Activated CD4-positive, alpha-beta T cell treated with anti-CD3 and anti-CD28 coated beads, Interleukin-2, amount 50 U/mL, for 48 hours (primary cell): ENCODE results near the gene REEP1.
"Not testable (repeated sequence)": the region's sequence is repeated elsewhere in the genome, so short reads cannot be mapped to it uniquely, and the experiment has no call there.

Experiments used
- DNase-seq, 2 experiments: peaks; one replicate each; pipeline ENCODE4 v3.0.0-alpha.2; 2020

Gene REEP1

GRCh38 chr2:86275962-86276361 lies 61.5 kb downstream of the REEP1 start:
- no peak for DNase-seq

GRCh38 chr2:86275384-86275799 lies 62.0 kb downstream of the REEP1 start:
- DNase-seq: peak; percentile 16 to 28

GRCh38 chr2:86274918-86275275 lies 62.5 kb downstream of the REEP1 start:
- no peak for DNase-seq

DNA sequence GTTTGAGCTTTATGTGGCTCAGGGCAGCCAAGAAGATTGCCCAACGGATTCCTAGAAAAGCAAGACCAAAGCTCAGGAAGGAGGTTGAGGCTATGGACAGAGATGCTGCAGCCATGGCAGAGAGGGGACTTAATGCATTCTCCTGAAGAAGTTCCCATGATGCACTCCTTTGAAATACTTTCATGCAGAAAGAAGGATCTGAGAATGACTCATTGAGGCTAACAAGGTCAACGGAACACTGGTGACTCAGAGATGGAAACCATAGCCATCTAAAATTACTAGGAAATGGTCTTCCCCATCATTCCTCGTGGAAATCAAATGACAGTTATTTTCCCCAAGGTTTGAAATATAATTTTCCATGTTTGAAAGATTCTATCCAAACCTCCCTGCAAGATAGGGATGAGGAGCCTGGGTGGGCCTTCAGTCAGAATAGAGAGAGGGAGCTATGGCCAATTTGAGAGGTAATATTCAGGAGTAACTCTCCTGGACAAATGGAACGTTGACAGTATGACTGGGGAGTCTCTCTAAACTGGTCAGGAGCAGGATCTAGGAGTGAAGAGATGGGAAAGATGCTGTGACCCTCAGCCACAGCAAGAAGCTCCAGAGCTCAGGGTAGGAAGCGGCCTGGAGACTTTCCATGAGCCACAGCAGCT lies 63.0 kb downstream of the REEP1 start:
- DNase-seq: no peak

DNA sequence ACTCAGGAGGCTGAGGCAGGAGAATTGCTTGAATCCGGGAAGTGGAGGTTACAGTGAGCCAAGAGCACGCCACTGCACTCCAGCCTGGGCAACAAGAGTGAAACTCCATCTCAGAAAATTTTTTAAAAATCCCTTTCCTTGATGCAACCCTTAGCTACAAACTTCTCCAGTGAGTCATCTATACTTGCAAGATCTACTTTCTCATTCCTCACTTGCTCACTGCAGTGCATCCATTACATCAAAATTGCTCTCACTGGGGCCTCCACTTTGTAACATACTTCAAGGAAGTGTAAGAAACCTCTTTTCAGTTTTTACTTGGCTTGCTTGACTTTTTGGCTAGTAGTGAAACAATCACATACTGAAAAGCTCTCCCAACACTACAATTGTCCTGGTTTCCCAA lies 65.3 kb downstream of the REEP1 start:
- no peak for DNase-seq

DNA sequence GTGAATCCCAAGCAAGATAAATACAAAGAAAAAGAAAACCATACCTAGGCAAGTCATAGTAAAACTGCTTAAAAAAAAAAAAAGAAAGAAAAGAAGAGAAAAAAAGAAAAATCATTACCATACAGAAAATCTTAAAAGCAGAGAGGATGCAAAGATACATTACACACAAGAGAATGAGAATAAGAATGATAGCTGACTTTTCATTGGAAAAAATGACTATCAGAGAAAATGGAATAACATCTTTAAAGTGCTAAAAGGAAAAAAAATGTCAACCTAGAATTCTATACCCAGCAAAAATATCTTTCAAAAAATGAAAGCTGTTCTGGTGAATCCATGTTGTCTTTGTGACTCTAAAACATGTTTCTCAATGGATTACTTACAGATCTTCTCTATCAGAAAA lies 66.2 kb downstream of the REEP1 start:
- DNase-seq: no peak

GRCh38 chr2:86263956-86264355 lies 73.5 kb downstream of the REEP1 start:
- no peak for DNase-seq

DNA sequence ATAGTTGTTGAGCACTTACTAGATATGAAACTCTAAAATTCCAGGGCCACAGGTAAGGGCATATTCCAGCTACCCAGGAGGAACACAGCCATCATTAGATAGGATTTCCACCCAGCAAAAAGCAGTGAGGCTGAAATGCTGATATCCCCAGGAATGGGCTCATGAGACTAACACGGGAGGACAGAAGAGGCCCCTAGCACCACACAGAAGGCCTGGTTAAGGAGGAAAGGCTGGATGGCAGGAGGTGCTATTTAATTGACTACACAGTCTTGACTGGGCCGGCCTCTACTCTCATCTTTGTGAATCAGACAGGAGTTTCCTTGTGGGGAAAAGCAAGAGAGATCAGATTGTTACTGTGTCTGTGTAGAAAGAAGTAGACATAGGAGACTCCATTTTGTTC lies 76.4 kb downstream of the REEP1 start:
- no peak for DNase-seq

- DNase-seq: no peak
Measured at GRCh38 chr2:86258106-86258505, 79.3 kb downstream of the REEP1 start.

- DNase-seq: no peak
Measured at GRCh38 chr2:86256982-86257381, 80.4 kb downstream of the REEP1 start.

DNA sequence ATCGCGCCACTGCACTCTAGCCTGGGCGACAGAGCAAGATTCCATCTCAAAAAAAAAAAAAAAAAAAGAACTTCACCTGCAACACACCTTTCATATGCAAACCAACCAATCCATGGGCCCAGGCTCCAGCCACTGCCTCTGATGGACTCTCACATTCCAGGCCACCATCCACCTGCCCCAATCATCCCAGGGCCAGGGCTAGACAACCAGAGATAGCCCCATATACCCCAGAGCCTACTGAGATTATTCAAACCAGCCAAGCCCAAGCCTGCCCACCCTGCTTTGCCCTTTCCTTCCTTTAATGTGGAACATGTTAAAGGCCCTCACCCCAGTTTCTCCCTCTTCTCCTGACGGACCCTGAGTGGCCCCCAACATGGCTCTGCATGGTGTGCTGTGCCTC lies 81.1 kb downstream of the REEP1 start:
- no peak for DNase-seq

DNA sequence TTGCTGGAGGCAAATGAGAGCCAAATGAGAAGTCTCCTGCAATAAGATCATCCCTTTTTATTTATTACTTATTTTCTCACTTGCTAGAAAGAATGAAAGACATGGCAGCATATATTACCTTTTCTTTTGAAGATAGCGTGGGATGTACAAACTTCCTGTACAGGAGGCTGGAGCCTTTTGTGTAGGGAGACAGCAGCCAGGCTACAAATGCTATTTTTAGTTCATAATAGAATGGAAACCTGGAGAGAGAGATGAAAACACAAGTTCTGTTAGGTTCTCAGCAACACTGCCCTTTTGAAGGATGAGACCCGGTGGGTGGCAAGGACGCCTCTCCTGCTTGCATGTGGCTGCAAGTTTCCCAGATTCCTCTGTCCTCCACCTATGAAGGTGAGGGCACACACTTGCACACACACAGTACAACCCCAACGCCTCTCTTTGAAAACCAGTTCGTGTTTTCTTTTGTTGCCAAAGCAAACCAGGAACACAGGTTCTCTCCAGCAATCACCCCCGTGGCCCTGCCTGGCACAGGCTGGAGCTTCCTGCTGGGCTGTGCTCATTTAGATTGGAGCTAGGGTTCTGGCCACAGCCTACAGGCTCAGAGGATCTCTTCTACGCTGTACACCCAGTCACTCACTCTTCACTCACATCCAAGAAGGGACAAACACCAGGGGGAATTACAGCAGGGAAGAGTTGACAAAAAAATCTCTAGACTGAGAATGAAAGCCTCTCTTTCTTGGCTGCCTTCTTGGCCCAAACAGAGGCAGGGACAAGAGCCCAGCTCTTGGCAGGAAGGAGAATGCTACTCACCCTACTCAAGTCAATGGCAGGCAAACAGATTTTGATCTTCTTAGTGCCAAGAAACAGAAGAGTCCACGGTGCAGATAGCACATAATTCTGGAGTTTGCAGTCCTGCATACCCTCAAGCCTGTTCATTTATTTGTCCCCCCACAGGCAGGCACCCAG lies 82.6 kb downstream of the REEP1 start:
- DNase-seq: no peak

DNA sequence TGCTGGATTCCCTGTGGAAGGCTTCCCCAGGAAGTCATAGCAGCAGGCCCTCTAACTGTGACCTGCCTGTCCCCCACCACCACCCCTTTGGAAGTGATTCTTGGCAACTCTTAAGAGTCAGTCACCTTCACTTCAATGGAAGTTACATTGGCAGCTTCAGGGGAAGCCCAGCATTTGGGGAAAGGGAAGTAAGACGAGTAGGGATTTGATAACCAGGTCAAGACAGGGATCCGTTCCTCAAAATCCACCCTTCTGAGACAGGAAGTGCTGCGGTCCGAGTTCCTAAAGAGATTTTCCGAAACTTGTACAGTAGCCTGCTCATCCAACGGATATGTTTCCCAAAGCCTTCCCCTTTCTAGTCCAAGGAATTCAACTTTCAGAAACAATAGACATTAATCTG lies 84.0 kb downstream of the REEP1 start:
- no peak for DNase-seq

DNA sequence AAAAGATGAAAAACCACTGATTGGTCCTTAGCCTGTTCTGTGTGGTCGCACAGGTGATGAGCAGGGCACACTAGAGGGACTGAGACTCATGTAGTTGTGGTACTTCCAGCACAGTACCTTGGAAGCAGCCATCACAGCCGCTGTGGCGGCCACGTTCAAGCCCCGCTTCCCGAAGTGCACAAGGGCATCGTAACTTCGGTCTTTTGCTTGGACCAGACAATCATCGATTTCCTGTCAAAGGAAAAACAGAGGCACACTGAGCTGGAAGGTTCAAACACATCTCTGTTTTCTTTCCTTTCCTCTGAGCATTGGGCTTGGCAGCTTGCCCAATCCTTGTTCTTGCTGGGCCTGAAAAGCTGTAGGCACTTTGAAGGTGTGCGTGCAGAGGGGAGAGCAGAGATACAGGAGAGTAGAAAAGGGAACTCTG lies 85.6 kb downstream of the REEP1 start:
- no peak for DNase-seq

- no peak for DNase-seq
Measured at GRCh38 chr2:86249579-86250391, 87.6 kb downstream of the REEP1 start.

DNA sequence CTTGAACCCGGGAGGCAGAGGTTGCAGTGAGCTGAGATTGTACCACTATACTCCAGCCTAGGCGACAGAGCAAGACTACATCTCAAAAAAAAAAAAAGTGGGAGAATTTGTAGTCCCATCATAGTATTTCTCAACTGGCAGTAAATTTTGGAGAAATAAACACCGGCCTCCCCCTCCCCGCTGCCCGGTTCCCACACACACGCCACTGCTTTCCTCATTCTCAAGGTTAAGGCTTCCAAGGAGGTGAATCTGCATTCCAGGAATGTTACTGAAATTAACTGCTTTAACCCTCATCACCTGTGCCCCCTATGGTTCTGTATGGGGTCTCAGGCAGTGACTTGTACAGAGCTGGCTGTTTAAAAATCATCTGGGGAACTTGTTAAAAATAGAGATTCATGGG lies 88.2 kb downstream of the REEP1 start:
- DNase-seq: no peak

DNA sequence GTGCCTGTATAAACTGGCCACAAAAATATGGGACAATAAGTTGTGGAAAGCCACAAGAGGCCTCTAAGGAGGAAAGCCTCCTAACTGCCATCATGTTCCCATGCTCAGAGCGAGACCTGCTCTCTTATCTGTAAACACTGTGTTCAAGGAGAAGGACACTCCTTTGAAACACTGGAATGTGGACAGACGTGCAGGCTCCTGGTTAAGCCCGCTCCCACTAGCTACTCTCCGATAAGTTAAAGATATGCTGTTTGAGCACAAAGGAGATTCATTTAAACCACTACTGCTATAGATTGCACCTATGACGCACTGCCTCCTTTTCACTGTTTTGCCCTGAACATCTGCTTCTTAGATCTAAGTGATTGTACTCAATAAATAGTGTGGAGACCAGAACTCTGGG lies 92.2 kb downstream of the REEP1 start:
- not testable (repeated sequence) for DNase-seq

- DNase-seq: not testable (repeated sequence)
Measured at GRCh38 chr2:86244781-86245180, 92.6 kb downstream of the REEP1 start.

DNA sequence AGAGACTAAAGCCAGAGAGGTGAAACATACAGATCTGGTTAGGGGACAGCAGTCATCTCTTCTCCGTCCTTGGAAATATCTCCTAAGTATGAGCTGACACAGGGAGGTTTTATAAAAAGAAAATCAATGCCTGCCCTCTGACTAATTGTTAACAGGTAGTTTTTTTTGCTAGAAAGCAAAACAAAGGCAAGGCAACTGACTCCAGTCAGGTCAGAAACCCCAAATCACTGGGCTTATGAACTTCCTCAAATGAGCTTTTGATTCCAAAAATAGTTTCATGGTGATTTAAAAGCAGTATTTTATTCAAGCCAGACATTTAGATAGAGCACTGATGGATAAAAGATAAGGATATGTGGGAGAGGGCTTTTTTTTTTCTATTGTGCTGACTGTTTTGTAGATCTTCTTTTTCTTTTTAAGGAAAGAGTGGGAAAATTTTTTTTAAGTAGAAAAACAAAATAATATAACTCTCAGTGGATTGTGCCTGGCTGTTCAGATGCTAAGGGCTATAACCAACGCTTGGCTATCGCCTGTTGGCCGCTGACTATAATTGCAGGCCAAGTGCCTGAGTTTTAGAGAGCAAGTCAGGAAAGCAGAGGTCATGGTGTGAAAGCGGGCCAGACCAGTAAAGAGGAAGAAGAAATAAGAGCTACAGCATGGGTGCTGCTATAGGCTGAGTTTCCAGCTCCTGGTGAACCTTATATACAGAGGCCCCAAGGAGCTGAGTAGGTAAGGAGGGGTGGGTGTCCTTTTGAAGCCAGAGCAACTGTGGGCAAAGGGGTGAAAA lies 93.3 kb downstream of the REEP1 start:
- DNase-seq: no peak

DNA sequence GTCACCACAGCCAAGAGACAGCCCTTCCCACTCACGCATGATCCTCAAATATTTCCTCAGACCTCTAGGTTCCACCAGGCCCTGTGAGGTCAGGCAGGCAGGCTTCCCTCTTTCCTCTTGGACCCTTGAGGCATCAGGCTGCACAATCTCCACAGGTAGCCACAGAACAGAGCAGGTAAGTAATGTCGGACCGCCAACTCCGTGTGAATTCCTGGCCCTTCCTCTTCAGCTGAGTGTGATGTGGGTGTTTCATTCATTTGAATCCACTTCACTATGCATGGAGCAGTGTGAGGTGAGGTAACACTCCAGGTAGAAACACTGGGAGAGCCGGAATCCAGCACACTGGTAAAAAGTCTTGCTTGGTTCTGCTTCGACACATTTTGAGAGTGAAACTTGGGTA lies 94.2 kb downstream of the REEP1 start:
- DNase-seq: no peak

GRCh38 chr2:86241611-86242010 lies 95.8 kb downstream of the REEP1 start:
- no peak for DNase-seq

- no peak for DNase-seq
Measured at GRCh38 chr2:86240251-86240650, 97.2 kb downstream of the REEP1 start.

- DNase-seq: no peak
Measured at GRCh38 chr2:86239745-86240144, 97.7 kb downstream of the REEP1 start.
